HT-29 (cell line): ENCODE results near the gene CDC23. TPM values are rescaled to one million over a fixed set of nuclear protein-coding genes. Genes with fewer than 3 reads are reported as not detected.
"Not testable (repeated sequence)": the region's sequence is repeated elsewhere in the genome, so short reads cannot be mapped to it uniquely, and the experiment has no call there.

Experiments used
- DNase-seq: peaks from one replicate; pipeline ENCODE4 v3.0.0-alpha.2; 2015; ENCODE audit warnings: low spot score
- total RNA-seq: library from RNA; depleted of rRNA; stranded (reverse); fragments of >200 nt; shearing (Covaris generic); gene quantifications from 2 replicates; pipeline ENCODE4 v1.2.3, GENCODE V29; 2014; rRNA removed

Gene CDC23, protein sequence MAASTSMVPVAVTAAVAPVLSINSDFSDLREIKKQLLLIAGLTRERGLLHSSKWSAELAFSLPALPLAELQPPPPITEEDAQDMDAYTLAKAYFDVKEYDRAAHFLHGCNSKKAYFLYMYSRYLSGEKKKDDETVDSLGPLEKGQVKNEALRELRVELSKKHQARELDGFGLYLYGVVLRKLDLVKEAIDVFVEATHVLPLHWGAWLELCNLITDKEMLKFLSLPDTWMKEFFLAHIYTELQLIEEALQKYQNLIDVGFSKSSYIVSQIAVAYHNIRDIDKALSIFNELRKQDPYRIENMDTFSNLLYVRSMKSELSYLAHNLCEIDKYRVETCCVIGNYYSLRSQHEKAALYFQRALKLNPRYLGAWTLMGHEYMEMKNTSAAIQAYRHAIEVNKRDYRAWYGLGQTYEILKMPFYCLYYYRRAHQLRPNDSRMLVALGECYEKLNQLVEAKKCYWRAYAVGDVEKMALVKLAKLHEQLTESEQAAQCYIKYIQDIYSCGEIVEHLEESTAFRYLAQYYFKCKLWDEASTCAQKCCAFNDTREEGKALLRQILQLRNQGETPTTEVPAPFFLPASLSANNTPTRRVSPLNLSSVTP
- 7.3 and 11.5 TPM in 2 replicates for total RNA-seq

GRCh38 chr5:138213161-138214029 is at the start of gene CDC23:
Gene CDC23, minus strand, starts transcription at chr5:138213323. Its CDS starts 11 bp downstream, at chr5:138213312.
- DNase-seq, result peak; percentile 97

DNA sequence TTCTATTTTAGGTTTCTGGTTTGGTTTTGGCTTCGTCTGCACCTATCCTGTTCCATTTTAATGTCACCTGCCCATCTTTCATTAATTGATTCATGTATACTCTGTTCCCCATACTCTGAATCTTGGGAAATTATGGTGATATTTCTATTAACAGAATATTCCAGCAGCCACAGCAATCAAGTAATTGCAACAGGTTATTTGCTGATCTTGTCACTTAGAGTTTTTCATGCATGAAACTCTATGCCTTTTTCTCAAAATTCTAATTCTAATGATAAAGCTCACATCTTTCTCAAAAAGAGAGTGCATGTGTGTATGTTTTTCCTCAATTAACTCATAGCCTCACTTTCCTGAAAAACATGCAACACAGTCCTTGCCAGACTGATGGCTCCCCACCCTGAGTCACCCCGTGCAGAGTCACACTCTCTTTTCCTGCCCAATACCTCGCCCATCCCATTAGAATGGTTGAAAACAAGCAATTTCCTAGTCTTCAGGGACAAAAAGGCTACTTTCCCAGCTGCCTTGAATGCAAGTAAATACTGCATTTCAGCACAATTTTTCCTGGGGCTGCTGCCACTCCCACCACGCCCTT is 45.7 kb upstream of the CDC23 start:
- DNase-seq, result no peak

GRCh38 chr5:138257583-138257982 is 44.5 kb upstream of the CDC23 start:
- no peak for DNase-seq

DNA sequence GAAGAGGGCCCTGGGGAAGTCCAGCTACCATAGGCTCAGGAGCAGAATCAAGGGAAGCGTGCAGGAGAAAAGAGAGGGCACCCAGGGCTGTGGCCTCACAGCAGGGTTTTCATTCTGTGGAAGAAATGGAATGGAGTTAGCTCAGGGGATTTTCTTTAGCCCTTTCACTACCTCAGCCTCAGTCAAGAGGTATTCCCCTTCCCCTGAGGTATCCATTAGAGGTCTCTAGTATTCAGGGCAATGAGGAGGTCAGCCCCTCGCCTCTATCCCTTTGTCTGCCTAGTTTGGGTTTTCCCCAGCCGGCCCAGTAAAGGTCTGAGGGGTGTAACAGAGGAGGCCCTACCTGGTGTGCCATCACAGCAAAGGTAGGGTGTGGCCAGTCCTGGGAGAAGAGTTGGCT is 39.8 kb upstream of the CDC23 start:
- no peak for DNase-seq

DNA sequence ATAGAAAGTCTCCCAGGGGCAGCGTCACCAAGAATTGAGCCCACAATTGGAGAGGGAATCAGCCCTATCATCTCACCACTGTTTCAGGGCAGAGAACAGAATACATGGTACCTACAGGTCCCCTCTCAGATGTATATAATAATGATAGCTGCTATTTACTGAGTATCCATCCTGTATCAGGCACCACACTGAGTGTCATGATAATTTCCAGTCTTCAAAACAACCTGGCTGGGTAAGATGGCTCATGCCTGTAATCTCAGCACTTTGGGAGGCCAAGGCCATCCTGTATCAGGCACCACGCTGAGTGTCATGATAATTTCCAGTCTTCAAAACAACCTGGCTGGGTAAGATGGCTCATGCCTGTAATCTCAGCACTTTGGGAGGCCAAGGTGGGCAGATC is 34.7 kb upstream of the CDC23 start:
- DNase-seq, result not testable (repeated sequence)

GRCh38 chr5:138246822-138247221 is 33.7 kb upstream of the CDC23 start:
- DNase-seq, result no peak

DNA sequence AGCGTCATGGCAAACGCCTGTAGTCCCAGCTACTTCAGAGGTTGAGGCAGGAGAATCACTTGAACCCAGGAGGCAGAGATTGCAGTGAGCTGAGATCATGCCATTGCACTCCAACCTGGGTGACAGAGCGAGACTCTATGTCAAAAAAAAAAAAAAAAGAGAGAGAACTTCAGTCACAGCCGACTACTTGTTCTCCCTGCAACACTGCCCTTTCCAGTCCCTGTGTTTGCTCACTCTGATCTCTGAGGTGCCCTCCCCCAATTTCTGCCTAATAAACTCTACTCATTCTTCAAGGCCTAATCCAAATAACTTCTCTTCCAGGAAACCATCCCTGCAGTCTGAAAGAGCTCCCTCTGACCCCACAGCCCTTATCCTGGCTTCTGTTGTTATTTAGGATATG is 33.2 kb upstream of the CDC23 start:
- no peak for DNase-seq

DNA sequence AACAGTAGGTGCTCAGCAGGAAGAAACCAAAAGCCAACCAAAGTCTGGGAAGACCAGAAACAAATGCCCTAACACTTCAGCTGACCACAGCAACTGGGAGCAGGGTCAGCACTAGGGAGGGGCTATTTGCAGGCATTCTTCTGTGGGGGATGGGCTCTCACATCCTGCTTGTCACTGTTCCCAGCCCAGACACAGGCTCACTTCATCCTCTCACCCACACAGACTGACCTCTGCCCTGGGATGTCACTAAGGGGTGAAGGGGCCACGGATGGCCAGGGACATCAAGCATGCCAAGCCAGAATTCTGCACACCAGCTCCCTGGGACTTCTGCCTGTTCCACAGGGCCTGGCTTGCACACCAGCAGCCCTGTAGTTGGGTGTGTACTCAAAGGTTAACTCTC is 32.6 kb upstream of the CDC23 start:
- no peak for DNase-seq

GRCh38 chr5:138243794-138244193 is 30.7 kb upstream of the CDC23 start:
- no peak for DNase-seq

DNA sequence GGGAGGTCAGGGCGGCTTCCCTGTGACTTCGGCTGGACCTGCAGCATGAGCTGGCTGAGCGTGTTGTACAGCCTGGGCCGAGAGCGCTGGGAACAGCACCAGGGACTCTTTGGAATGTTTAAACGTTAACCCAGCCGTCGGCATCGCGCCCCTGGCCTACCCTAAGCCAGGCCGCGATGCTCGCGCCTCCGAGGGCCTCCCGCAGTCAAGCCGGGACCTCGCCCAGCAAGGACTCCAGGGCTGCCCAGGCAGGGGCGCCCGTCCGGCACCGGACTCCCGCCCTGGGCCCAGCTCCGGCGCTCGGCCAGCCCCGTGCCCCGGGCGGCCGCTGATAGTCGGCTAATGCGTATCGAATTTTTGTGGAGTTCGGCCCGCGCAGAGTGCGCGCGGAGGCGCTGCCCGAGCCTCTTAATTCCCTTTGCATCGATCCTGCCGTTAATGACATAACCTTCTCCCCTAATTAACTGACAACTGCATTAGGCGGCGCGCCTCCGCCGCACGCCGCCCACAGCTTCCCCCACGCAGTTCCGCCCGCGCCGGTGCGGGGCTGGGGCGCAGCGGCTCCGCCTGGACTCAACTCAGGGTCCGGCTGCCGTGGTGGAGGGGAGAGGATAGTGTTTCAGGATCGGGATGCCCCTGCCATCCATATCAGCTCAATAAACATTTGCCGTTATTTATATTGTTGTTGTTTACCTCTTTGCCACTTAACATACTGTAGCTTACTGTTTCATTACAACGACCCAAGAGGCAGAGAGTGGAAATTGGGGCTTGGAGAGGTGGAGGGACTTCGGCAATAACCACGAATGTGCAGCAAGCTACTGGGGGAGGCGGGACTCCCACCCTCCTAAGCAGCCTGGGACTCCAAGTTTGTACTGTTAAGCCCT is 28.8 kb upstream of the CDC23 start:
- no peak for DNase-seq

- no peak for DNase-seq
These were observed 27.7 kb upstream of the CDC23 start for GRCh38 chr5:138240650-138241385.

GRCh38 chr5:138238034-138238433 is 24.9 kb upstream of the CDC23 start:
- DNase-seq, result no peak

- DNase-seq, result no peak
These were observed 21.5 kb upstream of the CDC23 start for GRCh38 chr5:138234651-138235050.

- DNase-seq, result no peak
These were observed 20.2 kb upstream of the CDC23 start for GRCh38 chr5:138233280-138233679.

GRCh38 chr5:138230981-138231589 is 18.0 kb upstream of the CDC23 start:
- DNase-seq, result peak; percentile 23

DNA sequence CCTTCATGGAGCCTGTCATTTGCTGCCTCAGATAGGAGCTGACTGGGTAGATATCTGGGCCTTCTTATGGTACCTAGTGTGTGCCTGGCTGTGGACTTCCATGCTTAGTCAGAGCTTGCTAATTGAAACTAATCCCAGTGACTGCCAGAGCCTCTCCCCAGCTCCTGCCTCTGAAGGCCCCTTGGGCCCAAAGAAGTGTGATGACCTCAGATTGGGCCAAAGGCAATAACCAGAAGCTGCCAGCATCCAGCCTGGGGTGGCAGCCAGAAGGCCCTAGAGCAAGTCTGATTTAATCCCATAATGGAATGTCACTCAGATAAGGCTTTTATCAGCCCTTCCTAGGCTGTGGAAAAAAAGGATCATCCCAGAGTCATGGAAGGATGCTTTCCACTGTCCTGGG is 17.1 kb upstream of the CDC23 start:
- DNase-seq, result no peak

DNA sequence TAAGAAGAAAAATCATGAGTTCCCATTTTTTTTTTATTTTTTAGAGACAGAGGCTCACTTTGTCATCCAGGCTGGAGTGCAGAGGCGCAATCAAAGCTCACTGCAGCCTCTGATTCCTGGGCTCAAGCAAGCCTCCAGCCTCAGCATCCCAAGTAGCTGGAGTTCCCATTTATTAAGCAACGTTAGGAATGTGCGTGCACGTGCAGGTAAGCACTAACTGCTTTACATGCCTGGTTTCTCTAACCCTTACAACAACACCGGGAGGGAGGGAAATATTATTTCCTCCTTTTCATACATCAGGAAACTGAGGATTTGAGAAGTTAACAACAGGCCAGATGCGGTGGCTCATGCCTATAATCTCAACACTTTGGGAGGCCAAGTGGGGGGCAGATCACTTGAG is 16.3 kb upstream of the CDC23 start:
- no peak for DNase-seq

- no peak for DNase-seq
These were observed 13.8 kb upstream of the CDC23 start for GRCh38 chr5:138226910-138227309.

DNA sequence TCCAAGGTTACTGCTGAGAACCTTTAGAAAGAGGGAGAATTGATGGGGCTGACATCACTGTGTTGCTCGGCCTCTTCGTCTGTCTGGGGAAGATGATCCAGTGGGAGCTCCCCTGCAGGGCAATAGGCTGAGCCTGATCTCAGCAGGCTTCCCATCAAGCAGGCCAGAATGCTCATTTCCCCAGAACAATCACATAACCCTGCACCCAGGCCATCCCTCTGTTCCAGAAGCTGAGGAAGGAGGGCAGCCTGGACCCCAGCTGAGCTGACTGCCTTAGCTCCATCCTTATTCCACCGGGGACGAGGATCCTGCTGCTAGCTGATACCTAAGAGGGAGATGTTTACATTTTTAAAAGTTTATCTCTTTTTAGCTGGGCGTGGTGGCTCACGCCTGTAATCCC is 11.6 kb upstream of the CDC23 start:
- DNase-seq, result no peak

DNA sequence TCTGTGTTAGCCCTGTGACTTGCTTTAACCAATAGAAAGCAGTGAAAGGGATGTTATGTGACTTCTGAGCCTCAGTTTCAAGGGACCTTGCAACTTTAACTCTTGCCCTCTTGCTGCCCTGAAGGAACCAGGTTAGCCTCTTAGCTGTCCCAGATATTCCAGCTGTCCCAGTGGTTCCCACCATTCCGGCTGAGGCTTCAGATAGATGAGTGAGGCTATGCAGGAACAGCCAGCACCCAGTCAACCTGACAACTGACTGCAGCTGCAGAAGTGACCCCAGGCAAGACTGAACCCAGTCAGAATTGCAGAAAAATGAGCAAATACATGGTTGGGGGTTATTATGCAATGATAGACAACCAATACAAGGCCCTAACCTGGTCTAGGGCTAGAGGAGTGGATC is 10.4 kb upstream of the CDC23 start:
- no peak for DNase-seq
